Measurements from ENCODE around the gene WDR64. TPM values are rescaled to one million over a fixed set of nuclear protein-coding genes. Genes with fewer than 3 reads are reported as not detected.

Gene WDR64
- total and polyA plus RNA-seq, 2 experiments from 2014 or later = not detected

GRCh38 chr1:241688940-241689368, 36.9 kb downstream of the WDR64 start:
- no peak overlapping the region for H2AFZ ChIP-seq

DNA sequence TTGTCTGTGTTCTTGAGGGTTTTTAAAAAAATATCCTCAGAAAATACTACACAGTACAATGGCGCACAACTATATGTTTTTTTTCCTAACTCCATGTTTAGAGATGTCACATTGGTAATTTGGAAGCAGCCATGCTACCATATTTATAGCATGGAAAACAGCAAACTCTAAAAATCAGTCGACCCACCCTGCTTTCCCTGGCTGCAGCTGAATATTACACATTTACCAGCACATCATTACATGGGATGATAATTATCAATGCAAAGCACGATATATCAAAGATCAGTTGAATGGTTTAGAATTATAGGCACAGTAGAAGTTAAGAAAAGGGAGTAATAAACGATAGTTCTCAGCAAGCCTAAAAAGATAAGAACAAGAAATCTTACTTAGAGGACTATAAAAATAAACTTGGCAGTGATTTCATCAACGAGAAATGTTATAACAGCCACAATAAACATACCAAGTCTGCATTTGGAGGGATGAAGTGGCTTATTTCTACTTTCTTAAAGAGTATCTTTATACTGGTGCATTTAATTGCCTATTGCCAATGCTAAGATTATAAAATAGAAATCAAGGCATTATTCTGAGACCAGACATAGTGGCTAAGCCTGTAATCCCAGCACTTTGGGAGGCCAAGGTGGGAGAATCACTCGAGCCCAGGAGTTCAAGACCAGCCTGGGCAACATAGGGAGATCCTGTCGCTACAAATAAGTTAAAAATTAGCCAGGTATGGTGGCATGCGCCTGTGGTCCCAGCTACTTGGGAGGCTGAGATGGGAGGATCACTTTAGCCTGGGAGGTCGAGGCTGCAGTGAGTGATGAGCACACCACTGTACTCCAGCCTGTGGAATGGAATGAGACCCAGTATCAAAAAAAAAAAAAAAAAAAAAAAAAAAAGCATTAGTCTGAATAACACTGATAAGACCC, 43.4 kb downstream of the WDR64 start:
- Histone ChIP-seq H3F3A (replicated peaks; ENCODE audit: low read depth) (no peaks in the 10 kb centered on the region), H3K4me3 (no peak overlapping the region), H3K27ac (ENCODE audit: low read depth) (no peak overlapping the region), H3K27me3 (ENCODE audit: insufficient read depth) (no peaks in the 10 kb centered on the region), H3K4me2 (no peak overlapping the region), H3K79me2 (replicated peaks; ENCODE audit: insufficient read depth) (no peaks in the 10 kb centered on the region), H4K20me1 (replicated peaks; ENCODE audit: insufficient read depth) (no peaks in the 10 kb centered on the region), H3K9me2 (ENCODE audit: insufficient read depth) (peaks cover 7% of the 10 kb centered on the region; the same call in 1 of the 2 replicates), H3K36me3 (ENCODE audit: insufficient read depth) (no peaks in the 10 kb centered on the region), H2AFZ (no peak overlapping the region), H3K4me1 (ENCODE audit: insufficient read depth) (no peaks in the 10 kb centered on the region)
- Mint-ChIP-seq H3K4me3 (no peak overlapping the region), H3K27me3 (ENCODE audit: insufficient read depth, low read depth, poor library complexity) (no peaks in the 10 kb centered on the region), H3K36me3 (ENCODE audit: low read depth) (no peaks in the 10 kb centered on the region), H3K9me3 (no peaks in the 10 kb centered on the region), H3K27ac (no peak overlapping the region), H3K4me1 (no peaks in the 10 kb centered on the region)
- no peak for ATAC-seq
- no peak for DNase-seq (ENCODE audit: low spot score)
- TF ChIP-seq STAT1 (IDR thresholded peaks at IDR 0.05; ENCODE audit: unreplicated experiment) (no peak), EZH2phosphoT487 (IDR thresholded peaks at IDR 0.05; ENCODE audit: unreplicated experiment) (no peak), ZNF114 (CRISPR knock-in tag; IDR thresholded peaks at IDR 0.05) (no peak), NANOG (IDR thresholded peaks at IDR 0.05; ENCODE audit: borderline replicate concordance) (no peak), ZNF462 (CRISPR knock-in tag; IDR thresholded peaks at IDR 0.05) (no peak), EZH2 (IDR thresholded peaks at IDR 0.05; ENCODE audit: low read depth, unreplicated experiment) (no peak)
- TF ChIP-seq, protein P1, sequence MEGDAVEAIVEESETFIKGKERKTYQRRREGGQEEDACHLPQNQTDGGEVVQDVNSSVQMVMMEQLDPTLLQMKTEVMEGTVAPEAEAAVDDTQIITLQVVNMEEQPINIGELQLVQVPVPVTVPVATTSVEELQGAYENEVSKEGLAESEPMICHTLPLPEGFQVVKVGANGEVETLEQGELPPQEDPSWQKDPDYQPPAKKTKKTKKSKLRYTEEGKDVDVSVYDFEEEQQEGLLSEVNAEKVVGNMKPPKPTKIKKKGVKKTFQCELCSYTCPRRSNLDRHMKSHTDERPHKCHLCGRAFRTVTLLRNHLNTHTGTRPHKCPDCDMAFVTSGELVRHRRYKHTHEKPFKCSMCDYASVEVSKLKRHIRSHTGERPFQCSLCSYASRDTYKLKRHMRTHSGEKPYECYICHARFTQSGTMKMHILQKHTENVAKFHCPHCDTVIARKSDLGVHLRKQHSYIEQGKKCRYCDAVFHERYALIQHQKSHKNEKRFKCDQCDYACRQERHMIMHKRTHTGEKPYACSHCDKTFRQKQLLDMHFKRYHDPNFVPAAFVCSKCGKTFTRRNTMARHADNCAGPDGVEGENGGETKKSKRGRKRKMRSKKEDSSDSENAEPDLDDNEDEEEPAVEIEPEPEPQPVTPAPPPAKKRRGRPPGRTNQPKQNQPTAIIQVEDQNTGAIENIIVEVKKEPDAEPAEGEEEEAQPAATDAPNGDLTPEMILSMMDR (conservative IDR thresholded peaks at IDR 0.05; ENCODE audit: low read depth in 2 of 2) = no peak
- TF ChIP-seq, protein P2, sequence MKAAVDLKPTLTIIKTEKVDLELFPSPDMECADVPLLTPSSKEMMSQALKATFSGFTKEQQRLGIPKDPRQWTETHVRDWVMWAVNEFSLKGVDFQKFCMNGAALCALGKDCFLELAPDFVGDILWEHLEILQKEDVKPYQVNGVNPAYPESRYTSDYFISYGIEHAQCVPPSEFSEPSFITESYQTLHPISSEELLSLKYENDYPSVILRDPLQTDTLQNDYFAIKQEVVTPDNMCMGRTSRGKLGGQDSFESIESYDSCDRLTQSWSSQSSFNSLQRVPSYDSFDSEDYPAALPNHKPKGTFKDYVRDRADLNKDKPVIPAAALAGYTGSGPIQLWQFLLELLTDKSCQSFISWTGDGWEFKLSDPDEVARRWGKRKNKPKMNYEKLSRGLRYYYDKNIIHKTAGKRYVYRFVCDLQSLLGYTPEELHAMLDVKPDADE (IDR thresholded peaks at IDR 0.05) = no peak

More at GRCh38 chr1:241688940-241689368, 36.9 kb downstream of the WDR64 start:
- no peak for TF ChIP-seq EZH2 (IDR thresholded peaks at IDR 0.05; ENCODE audit: low read depth, unreplicated experiment)
- TF ChIP-seq ZNF331 (CRISPR knock-in tag; IDR thresholded peaks at IDR 0.05; ENCODE audit: low read depth) = no peak
- TF ChIP-seq NANOG (IDR thresholded peaks at IDR 0.05; ENCODE audit: borderline replicate concordance) = no peak
- TF ChIP-seq, protein P2 (IDR thresholded peaks at IDR 0.05) = no peak
- no peaks in the 10 kb centered on the region for H4K20me1 ChIP-seq (replicated peaks; ENCODE audit: insufficient read depth)
- H3K4me1 ChIP-seq (ENCODE audit: insufficient read depth) = no peaks in the 10 kb centered on the region
- no peaks in the 10 kb centered on the region for H3F3A ChIP-seq (replicated peaks; ENCODE audit: low read depth)
- no peaks in the 10 kb centered on the region for H3K27me3 ChIP-seq (ENCODE audit: insufficient read depth)
- no peaks in the 10 kb centered on the region for H3K27me3 Mint-ChIP-seq (ENCODE audit: insufficient read depth, low read depth, poor library complexity)
- no peaks in the 10 kb centered on the region for H3K9me2 ChIP-seq (ENCODE audit: insufficient read depth)
- no peak overlapping the region for H3K4me3 Mint-ChIP-seq
- H3K4me1 Mint-ChIP-seq = no peaks in the 10 kb centered on the region
- H3K36me3 Mint-ChIP-seq (ENCODE audit: low read depth) = no peaks in the 10 kb centered on the region
- DNase-seq (ENCODE audit: low spot score) = no peak
- no peak for ATAC-seq
- no peak overlapping the region for H3K4me3 ChIP-seq
- H3K4me2 ChIP-seq = no peak overlapping the region
- H3K27ac Mint-ChIP-seq = no peak overlapping the region; the same call in 1 of the 2 replicates
- no peaks in the 10 kb centered on the region for H3K36me3 ChIP-seq (ENCODE audit: insufficient read depth)
- H3K9me3 Mint-ChIP-seq = no peaks in the 10 kb centered on the region
- no peak overlapping the region for H3K27ac ChIP-seq (ENCODE audit: low read depth)
- H3K79me2 ChIP-seq (replicated peaks; ENCODE audit: insufficient read depth) = no peaks in the 10 kb centered on the region
